ENCODE data around the gene RGL2.

GRCh38 chr6:33343953-33344611 is 45.3 kb upstream of the RGL2 start:
- TF ChIP-seq CTCF (IDR thresholded peaks at IDR 0.05) (no peak), POLR2AphosphoS5 (IDR thresholded peaks at IDR 0.05) (no peak), POLR2A (IDR thresholded peaks at IDR 0.05) (no peak), EP300 (IDR thresholded peaks at IDR 0.05) (no peak)
